GM18507 (cell line): ENCODE results near the gene WWOX.

ENCODE experiments used
- DNase-seq: peaks from one replicate; pipeline ENCODE4 v3.0.0; 2011; ENCODE audit warnings: low read depth; ENCODE audit not compliant: insufficient read length; ENCODE audit errors: extremely low spot score
- FAIRE-seq: peaks from 2 replicates; lab custom pipeline; 2011; peaks lifted over from hg19 to GRCh38; lab: Jason Lieb, UNC

The WWOX gene

DNA sequence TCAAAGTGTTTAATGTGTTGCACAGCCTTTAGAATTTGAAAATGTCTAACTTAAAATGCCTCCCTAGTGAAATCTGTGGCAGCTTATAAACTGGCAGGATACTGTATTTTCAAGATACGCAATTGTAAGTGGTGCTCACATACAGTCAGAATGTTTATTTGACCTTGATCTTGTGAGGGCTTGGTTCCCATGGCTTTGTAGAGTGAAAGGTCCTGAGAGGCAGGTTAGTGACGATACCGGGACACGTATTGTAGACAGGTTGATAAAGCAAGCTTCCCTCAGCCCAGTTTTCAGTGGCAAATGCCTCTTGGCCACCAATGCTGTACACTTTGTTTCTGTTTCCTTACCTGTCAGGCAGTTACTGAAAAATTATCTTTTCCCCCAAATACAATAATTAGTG is 1074.5 kb downstream of the WWOX start:
- DNase-seq = no peak
- no peak for FAIRE-seq

GRCh38 chr16:79175286-79176057 is 1076.0 kb downstream of the WWOX start:
- DNase-seq (no peak), FAIRE-seq (no peak)

DNA sequence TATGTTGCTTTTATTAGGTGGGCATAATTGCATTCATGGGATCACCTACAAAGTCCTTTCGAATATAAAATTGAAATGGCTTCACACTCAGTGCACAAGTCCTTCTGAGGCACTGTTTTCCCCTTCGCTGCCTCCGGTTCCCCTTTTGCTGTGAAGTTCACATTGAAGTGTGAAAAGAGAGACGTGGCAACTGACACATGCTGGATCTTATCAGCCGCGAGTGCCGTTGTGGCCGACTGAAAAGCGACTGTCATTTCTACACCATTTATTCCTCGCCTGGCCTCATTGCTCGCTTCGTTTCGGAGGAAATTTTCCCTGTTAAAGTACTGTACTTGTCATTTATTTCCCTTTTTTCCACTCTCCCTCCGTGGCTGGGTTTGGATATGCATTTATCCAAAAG is 1077.6 kb downstream of the WWOX start:
- no peak for FAIRE-seq
- no peak for DNase-seq

GRCh38 chr16:79181419-79181818 is 1082.0 kb downstream of the WWOX start:
- DNase-seq (no peak), FAIRE-seq (no peak)

DNA sequence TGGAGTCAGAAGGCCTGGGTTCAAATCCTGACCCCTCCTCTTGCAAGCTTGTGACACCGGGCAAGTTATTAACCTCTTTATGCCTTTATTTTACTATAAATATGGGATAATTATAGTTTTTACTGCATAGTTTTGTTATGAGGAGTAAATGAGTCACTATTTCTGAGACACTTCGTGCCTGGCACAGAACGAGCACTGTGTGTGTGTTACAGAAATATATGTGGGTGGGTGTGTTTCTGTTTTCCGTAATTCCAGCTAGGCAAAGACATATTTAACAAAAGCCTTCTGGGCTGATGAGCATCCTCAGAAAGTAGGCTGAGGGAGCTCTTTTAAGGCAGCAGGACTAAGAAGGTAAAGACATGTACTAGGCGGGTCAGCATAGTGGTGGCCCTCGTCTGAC is 1083.2 kb downstream of the WWOX start:
- no peak for FAIRE-seq

DNA sequence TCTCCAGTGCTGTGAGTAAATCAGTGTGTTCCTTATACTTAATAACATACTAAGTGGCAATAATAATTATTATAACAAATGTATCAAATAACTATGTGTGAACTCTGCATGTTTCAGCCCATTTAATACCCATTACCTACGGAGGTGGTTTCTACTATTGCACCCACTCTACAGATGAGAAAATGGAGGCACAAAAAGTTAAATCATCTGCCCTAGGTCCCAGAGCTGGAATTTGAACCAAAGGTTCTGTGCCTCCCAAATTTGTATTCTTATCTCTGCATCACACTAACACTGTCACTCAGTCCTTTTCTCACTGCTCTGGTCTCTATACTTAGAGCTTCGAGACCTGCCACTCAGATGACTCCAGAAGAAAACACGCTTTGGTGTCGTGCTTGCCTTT is 1084.1 kb downstream of the WWOX start:
- DNase-seq (no peak), FAIRE-seq (no peak)

More for the DNA sequence above, 1083.2 kb downstream of the WWOX start:
- DNase-seq = no peak

GRCh38 chr16:79184464-79185030 is 1085.1 kb downstream of the WWOX start:
- FAIRE-seq (no peak), DNase-seq (no peak)

DNA sequence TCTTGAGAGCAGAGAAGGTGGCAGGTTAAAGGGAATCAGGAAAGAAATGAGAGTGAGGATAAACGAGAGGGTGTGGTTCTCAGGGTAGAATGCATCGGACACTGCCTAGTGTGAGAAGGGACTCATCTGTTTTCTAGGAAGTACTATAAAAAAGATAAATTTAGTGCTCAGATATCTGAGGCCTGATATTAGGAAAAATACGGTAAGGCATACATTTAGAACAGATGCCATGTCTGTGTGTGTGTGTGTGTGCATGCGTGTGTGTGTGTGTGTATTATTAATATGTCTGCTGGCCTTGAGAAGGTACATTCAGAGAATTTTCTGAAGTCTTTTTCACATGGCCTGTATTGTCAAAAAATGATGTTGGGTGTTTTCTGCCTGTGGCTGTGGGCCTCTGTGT is 1086.3 kb downstream of the WWOX start:
- FAIRE-seq (no peak), DNase-seq (no peak)

GRCh38 chr16:79186196-79186595 is 1086.7 kb downstream of the WWOX start:
- FAIRE-seq = no peak

GRCh38 chr16:79188115-79188738 is 1088.8 kb downstream of the WWOX start:
- FAIRE-seq = no peak
- no peak for DNase-seq

More at GRCh38 chr16:79186196-79186595, 1086.7 kb downstream of the WWOX start:
- no peak for DNase-seq

GRCh38 chr16:79188739-79189122 is 1089.3 kb downstream of the WWOX start:
- FAIRE-seq (no peak), DNase-seq (no peak)

DNA sequence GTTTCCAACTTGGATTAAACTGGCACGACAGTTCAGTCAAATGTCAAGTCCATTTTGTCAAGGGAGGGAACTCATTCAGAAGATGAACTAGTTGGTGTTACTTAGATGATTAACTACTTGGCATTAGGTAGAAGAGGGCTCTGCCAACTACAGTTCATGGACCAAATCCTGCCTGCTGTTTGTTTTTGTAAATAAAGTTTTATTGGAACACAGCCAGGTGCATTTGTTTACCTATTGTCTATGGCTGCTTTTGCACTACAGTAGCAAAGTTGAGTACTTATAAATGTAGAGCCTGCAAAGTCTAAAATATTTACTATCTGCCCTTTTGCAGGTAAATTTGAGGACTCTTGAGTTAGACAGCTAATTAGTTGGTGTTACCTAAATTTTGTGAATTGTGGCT is 1091.1 kb downstream of the WWOX start:
- no peak for FAIRE-seq

DNA sequence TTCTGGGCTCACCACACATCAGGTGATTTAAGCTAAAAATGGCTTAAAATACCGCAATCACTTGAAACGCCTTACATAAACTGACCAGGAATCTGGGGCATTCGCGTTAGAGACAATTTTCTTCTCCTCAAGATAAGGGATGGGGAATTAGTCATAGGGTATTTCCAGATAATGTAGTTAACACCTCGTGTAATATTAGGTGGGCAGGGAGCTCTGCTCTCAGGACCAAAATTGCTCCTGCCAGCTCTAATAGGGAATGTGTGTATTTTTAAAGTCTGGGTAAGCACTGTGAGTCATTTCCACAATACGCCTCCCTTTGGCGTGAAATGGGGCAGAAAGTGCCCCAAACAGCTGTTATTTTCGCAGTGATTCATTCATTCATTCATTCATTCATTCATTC is 1092.5 kb downstream of the WWOX start:
- FAIRE-seq = no peak
- DNase-seq = no peak

More for the DNA sequence above, 1091.1 kb downstream of the WWOX start:
- DNase-seq = no peak

DNA sequence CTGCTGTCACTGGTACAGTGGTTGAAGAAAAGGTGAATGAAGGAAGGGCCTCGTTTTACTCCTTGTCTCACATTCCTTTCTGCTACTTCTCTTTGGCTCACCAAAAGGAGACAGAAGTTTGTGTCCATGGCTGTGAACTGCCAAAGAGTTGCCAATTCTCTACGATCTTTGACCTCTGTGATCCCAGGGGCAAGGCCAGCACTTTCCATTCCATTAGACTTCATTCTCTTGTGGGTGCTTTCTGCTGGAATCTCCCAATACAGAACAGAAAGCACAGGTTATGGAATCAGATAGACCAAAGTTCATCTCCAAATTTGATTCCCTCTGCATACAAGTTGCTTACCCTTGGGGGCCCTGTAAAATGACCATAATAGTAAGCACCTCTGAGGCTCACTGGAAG is 1093.5 kb downstream of the WWOX start:
- FAIRE-seq = no peak
- no peak for DNase-seq

- no peak for DNase-seq
- FAIRE-seq = no peak
These were observed 1094.8 kb downstream of the WWOX start for GRCh38 chr16:79194291-79194690.

DNA sequence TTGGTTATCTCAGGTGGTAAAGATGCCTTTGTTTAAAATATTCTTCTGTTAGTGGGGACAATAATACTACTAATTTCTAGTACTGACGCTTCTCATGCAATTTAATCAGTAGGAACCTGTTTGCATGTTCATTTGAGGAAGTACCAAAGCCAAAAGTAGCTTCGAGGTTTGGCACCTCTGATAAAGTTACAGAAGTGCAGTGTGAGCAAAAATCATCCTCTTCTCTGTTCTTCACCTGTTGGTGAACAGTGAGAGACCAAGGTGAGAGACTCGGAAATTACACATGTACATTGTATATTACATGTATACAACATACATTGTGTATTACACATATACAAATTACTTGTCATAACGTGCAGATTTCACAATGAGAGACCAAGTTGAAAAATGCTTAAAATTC is 1096.5 kb downstream of the WWOX start:
- FAIRE-seq (no peak), DNase-seq (no peak)

- no peak for DNase-seq
- no peak for FAIRE-seq
These were observed 1102.0 kb downstream of the WWOX start for GRCh38 chr16:79201436-79201835.

- FAIRE-seq (no peak), DNase-seq (no peak)
These were observed 1103.5 kb downstream of the WWOX start for GRCh38 chr16:79202977-79203376.

- no peak for FAIRE-seq
- no peak for DNase-seq
These were observed 1105.0 kb downstream of the WWOX start for GRCh38 chr16:79204486-79204885.

GRCh38 chr16:79206889-79207288 is 1107.4 kb downstream of the WWOX start:
- DNase-seq (no peak), FAIRE-seq (no peak)

- DNase-seq = no peak
- no peak for FAIRE-seq
These were observed 1109.9 kb downstream of the WWOX start for GRCh38 chr16:79209308-79209707.
